Neural crest cell (in vitro differentiated cells): ENCODE results near the gene DYNLRB1. TPM values are rescaled to one million over a fixed set of nuclear protein-coding genes. Genes with fewer than 3 reads are reported as not detected.

Source experiments
- DNase-seq: peaks from one replicate; pipeline ENCODE4 v3.0.0; 2021; ENCODE audit warnings: low read depth, mixed read lengths, low spot score
- H3K27ac Mint-ChIP-seq: one replicate; pipeline ENCODE4 v1.8.0; 2021; ENCODE audit warnings: mild to moderate bottlenecking, mixed read lengths; ENCODE audit not compliant: unreplicated experiment
- H3K27me3 Mint-ChIP-seq: 2 replicates; pipeline ENCODE4 v1.8.0; 2021; ENCODE audit warnings: low read depth, mild to moderate bottlenecking, mixed read lengths
- H3K36me3 Mint-ChIP-seq: 2 replicates; pipeline ENCODE4 v1.8.0; 2021; ENCODE audit warnings: low read depth, mild to moderate bottlenecking, mixed read lengths
- H3K4me1 Mint-ChIP-seq: 2 replicates; pipeline ENCODE4 v1.8.0; 2021; ENCODE audit warnings: mixed read lengths
- H3K4me3 Mint-ChIP-seq: one replicate; pipeline ENCODE4 v1.8.0; 2021; ENCODE audit warnings: mild to moderate bottlenecking, mixed read lengths
- H3K9me3 Mint-ChIP-seq: 2 replicates; pipeline ENCODE4 v1.8.0; 2021; ENCODE audit warnings: mixed read lengths
- long read RNA-seq: library from polyadenylated mRNA; unstranded; transcript quantifications from one replicate; pipeline ENCODE4 v2.0.0, GENCODE V29; 2020
- total RNA-seq: library from RNA; stranded (reverse); gene quantifications from 2 replicates; pipeline ENCODE4 v1.2.1, GENCODE V29; 2021
- TF ChIP-seq, protein P1 (sequence below): fragments of 200-600 bp; sonication (generic); conservative IDR thresholded peaks from 2 replicates; pipeline ENCODE4 v1.5.0; 2021; ENCODE audit warnings: antibody characterized with exemption, mild to moderate bottlenecking

Gene DYNLRB1
- total RNA-seq, result 151 and 165 TPM in 2 replicates
- long read RNA-seq, transcript DYNLRB1-202 (4 exons, 675 nt), result major isoform, 23 of 29 reads
- long read RNA-seq, partial matches to known transcripts, result 1 of 29 reads
- long read RNA-seq, other reads (novel, unspliced or antisense), result 5 of 29 reads

DNA sequence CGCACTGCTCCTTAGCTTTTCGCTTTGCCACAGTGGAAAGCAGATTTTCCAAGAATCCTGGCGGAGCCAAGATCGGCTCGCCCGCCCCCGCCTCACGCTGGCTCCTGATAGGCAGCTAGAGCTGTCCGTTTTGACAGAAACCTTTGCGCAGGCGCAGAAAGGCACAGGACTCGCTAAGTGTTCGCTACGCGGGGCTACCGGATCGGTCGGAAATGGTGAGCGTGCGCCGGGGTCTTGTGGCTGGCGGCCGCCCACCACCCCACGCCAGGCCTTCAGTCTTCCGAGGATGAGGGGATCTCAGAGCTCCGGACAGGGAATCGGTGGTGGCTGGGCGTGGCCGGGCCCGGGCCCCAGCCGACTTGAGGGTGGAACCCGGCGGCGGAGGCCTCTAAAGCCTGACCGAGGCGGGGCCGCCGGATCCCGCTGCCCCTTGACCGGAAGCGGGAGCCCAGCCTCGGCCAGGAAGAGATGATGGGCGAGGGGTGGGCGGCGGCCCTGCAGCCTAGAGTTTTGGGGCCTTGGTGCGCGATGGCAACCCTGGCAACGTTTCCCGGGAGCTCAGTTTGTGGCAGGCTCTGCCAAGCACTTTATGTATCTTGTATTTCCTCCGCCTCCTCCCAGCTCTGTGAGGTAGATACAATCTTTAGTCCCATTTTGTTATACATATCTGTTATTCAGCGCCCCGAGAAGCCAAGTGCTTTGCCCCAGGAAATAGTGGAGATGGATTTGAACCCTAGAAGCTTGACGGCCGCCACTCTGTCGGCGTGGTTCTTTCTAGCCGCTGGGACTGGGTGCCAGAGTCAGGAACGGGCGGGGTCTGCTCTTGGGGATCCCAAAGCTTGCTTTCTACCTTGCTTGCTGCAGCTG, at the start of gene DYNLRB1:
Gene DYNLRB1, plus strand, starts transcription at position 176 of the 867 bp plus-strand sequence. Its CDS starts 37 bp downstream, at position 213.
- peak; percentile 100 for DNase-seq
- Mint-ChIP-seq H3K27ac (peak within 1 kb of the TSS; percentile 97), H3K36me3 (peaks cover 3% of the 10 kb centered on the region), H3K9me3 (no peaks in the 10 kb centered on the region), H3K27me3 (no peaks in the 10 kb centered on the region), H3K4me1 (peaks cover 45% of the 10 kb centered on the region), H3K4me3 (peak within 1 kb of the TSS; percentile 92)
- TF ChIP-seq, protein P1, sequence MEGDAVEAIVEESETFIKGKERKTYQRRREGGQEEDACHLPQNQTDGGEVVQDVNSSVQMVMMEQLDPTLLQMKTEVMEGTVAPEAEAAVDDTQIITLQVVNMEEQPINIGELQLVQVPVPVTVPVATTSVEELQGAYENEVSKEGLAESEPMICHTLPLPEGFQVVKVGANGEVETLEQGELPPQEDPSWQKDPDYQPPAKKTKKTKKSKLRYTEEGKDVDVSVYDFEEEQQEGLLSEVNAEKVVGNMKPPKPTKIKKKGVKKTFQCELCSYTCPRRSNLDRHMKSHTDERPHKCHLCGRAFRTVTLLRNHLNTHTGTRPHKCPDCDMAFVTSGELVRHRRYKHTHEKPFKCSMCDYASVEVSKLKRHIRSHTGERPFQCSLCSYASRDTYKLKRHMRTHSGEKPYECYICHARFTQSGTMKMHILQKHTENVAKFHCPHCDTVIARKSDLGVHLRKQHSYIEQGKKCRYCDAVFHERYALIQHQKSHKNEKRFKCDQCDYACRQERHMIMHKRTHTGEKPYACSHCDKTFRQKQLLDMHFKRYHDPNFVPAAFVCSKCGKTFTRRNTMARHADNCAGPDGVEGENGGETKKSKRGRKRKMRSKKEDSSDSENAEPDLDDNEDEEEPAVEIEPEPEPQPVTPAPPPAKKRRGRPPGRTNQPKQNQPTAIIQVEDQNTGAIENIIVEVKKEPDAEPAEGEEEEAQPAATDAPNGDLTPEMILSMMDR, result no peak

DNA sequence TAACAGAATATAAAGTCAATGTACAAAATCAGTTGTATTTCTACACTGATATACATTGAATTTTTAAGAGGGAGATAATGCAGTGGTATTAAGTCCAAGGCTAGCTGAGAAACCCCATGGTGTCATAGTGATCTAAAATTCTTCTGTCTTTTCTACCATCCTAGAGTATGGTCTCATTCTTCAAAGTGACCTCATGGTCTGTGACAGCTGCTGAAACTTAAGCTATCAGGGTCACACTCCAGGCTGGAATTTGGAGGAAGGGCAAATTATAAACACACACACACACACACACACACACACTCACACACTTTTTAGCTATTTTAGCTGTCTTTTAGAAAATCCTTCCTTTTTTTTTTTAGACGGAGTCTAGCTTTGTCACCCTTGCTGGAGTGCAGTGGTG, 47.3 kb upstream of the DYNLRB1 start:
- H3K4me1 Mint-ChIP-seq, result peaks cover 6% of the 10 kb centered on the region
- DNase-seq, result no peak
- TF ChIP-seq, protein P1, result no peak
- no peak overlapping the region for H3K4me3 Mint-ChIP-seq
- H3K36me3 Mint-ChIP-seq, result peaks cover 21% of the 10 kb centered on the region
- no peak overlapping the region for H3K27ac Mint-ChIP-seq
- no peaks in the 10 kb centered on the region for H3K9me3 Mint-ChIP-seq
- no peaks in the 10 kb centered on the region for H3K27me3 Mint-ChIP-seq

DNA sequence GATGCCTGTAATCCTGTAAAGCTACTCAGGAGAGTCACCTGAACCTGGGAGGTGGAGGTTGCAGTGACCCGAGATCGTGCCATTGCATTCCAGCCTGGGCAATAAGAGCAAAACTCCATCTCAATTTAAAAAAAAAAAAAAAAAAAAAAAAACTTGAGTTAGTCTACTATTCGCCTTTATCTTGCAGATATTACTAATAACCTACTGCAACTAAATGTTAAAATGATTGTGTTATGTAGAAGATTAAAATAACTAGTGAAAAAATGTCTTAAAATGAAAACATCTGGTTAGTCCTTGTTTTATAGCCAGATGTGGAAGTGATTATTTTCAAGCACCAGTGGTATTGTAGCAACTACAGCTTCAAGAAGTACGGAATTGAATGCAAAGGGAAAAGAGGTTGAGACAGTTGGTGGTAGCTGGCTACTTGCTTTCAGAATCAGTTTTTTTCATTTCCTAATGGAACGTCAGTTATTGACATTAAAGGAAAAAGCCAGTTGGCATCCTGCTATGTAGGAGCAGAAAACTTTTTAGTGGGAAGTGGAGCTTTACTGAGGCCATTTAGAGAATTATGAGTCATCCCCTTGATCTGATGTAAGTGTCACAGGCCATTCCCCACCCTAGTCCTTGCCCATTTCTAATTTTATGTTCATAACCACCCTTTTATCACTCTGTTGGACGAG, 43.8 kb upstream of the DYNLRB1 start:
- H3K4me1 Mint-ChIP-seq, result peaks cover 6% of the 10 kb centered on the region
- no peaks in the 10 kb centered on the region for H3K27me3 Mint-ChIP-seq
- no peak for DNase-seq
- H3K4me3 Mint-ChIP-seq, result no peak overlapping the region
- H3K36me3 Mint-ChIP-seq, result peaks cover 34% of the 10 kb centered on the region
- peaks cover 3% of the 10 kb centered on the region for H3K9me3 Mint-ChIP-seq
- H3K27ac Mint-ChIP-seq, result no peak overlapping the region
- TF ChIP-seq, protein P1, result no peak

DNA sequence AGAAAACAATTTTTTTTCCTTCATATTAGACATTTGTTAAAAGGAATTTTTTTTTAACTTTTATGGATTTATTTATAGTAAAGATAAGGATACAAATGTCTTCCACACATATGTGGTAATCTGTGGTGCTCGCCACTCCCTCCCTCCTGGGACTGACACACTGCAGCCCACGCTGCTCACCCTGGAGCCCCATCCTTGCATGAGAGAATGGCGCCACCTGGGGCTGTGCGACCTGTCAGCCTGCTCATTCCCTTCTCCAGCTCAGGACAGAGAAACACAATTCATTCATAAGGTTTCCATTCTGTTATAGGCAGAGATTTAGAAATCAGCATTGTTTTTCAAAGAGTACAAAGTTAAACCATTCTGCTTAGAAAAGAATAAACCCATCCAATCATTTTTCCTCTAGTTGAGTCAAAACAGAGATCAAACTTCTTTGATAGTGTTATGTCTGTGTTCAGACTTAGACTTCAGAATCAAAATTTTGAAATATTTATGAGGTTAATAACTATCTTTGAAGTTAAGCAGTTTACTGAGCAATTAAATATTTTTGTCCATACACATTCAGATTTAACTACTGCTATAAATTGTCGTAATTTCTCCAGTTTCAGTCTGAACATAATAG, 42.8 kb upstream of the DYNLRB1 start:
- Mint-ChIP-seq H3K4me1 (peaks cover 6% of the 10 kb centered on the region), H3K9me3 (peaks cover 3% of the 10 kb centered on the region), H3K4me3 (no peak overlapping the region), H3K36me3 (peaks cover 38% of the 10 kb centered on the region), H3K27ac (no peak overlapping the region), H3K27me3 (no peaks in the 10 kb centered on the region)
- peak; percentile 51 for DNase-seq
- TF ChIP-seq, protein P1, result peak; percentile 63

DNA sequence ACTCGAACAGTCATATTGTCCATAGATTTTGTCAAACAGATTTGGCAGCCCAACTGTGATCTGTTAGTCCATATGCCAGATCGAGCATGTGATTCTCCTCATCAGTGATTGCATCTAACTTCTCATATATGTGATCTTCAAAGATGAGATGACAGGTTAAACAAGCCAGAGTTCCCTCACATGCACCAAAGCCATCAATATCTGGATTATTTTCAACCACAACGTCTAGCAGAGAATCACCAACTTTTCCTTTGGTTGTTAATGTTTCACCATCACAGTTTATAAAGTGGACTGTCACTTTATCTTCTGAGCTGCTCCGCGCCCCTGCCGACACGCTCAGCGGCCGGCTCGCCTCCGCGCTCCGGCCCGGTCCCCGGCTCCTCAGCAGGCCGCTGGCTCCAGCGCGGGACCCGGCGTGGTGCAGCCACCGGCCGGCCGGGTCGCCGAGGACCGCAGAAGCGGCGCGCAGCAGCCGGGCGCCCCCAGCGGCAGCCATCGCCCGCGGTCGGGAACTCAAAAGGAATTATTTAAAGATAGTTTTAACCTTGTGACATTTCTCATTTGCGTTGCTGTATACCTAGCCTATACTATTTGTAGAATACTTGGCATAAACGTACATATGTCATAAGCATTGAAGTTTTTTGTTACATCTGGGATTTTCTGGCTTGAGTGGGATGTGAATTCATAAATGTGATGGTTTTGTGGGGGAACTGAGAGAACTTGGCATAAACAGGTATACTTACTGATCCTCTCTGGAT, 40.1 kb upstream of the DYNLRB1 start:
- H3K4me3 Mint-ChIP-seq, result no peak overlapping the region
- TF ChIP-seq, protein P1, result no peak
- H3K4me1 Mint-ChIP-seq, result peaks cover 6% of the 10 kb centered on the region
- no peak for DNase-seq
- peaks cover 5% of the 10 kb centered on the region for H3K9me3 Mint-ChIP-seq
- H3K27ac Mint-ChIP-seq, result peak overlapping the region; percentile 20
- peaks cover 53% of the 10 kb centered on the region for H3K36me3 Mint-ChIP-seq
- H3K27me3 Mint-ChIP-seq, result no peaks in the 10 kb centered on the region
